ENCODE results near the gene CSNK1G1.

- TF ChIP-seq CTCF (IDR thresholded peaks at IDR 0.05) (no peak), RAD21 (IDR thresholded peaks at IDR 0.05; ENCODE audit: low read length) (no peak), MAX (IDR thresholded peaks at IDR 0.05; ENCODE audit: low read depth) (no peak)
Measured at GRCh38 chr15:64282701-64283100, 73.3 kb downstream of the CSNK1G1 start.

Measured in SK-N-SH (cell line).